Activated T-cell treated with anti-CD3 and anti-CD28 coated beads, Interleukin-2, amount 50 U/mL, for 1 hour (primary cell): Measurements from ENCODE around the gene GEMIN8.
A peak's percentile ranks its signal among the peaks of the same experiment; 100 is the strongest.

Source experiments
- DNase-seq: peaks from one replicate; pipeline ENCODE4 v3.0.0-alpha.2; 2020

The GEMIN8 gene, protein sequence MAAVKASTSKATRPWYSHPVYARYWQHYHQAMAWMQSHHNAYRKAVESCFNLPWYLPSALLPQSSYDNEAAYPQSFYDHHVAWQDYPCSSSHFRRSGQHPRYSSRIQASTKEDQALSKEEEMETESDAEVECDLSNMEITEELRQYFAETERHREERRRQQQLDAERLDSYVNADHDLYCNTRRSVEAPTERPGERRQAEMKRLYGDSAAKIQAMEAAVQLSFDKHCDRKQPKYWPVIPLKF

DNA sequence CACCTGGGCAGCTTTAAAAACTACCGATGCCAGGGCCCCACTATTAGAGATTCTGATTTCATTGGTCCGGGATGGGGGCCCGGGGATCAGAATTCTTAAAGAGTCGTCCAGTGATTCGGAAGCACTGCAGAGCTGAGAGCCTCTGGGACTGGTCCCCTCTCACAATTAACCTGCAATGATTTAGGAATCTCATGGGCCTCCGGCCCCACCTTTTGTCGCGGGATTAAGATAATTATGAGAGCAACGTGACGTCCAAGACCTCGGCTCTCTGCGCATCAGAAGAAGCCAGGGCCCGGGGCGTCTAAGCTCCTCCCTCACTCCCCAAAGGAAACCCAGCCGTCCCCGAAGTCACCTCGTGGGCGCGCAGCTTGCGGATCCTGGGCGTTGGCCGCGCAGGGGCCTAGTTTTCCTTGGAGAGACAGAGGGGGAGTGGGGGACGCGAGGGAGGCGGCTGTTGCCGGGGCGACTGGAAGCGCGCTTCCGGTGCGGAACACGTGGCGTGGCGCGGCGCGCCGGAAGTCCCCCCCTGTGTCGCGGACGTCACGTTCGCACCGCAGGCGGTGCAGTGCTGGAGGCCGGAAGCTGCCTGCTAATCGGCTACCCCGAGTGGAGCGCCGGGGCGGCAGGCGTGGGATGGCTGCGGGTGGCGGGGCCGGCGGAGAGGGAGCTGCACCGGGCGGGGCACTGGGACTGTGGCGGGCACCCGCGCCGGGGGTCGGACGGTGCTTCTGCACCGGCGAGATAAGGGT lies at the start of gene GEMIN8:
GEMIN8 (minus strand) TSS at position 468 of the 749 bp plus-strand sequence. CDS start 8,414 bp downstream, outside the sequence.
- peak; percentile 91 for DNase-seq

DNA sequence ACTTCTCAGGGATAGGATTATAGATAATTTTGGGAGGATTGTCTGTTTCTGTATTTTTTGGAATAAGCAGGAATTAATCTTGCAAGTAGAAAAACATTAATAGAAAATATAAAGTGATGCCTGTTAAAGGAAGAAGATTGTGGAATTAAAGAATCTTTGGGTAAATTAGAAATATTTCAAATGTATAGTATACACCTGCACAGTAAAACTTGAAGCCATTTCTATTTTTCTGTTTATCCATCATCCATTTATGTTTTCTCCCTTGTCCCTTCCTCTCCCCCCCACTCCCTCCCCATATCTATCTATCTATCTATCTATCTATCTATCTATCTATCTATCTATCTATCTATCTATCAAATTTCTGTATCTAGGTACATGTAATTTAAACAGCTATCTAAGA lies 46.9 kb upstream of the GEMIN8 start:
- no peak for DNase-seq

DNA sequence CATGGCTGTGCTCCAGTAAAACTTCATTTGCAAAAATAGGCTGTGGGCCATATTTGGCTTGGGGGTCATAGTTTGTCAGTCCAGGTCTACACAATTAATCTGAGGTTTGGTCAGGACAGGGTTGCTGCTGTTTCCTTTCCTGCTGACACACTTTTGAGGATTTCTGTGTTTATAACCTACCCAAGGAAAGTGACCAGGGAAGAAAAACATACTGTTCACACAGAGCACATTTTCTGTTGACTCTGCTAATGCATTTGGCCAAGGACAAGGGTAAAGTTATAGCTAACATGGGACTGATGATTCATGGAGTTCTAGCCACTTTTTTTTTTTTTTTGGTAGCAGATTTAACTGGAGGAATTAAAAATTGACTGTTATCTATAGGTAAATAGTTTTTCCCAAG lies 43.9 kb upstream of the GEMIN8 start:
- DNase-seq: no peak

DNA sequence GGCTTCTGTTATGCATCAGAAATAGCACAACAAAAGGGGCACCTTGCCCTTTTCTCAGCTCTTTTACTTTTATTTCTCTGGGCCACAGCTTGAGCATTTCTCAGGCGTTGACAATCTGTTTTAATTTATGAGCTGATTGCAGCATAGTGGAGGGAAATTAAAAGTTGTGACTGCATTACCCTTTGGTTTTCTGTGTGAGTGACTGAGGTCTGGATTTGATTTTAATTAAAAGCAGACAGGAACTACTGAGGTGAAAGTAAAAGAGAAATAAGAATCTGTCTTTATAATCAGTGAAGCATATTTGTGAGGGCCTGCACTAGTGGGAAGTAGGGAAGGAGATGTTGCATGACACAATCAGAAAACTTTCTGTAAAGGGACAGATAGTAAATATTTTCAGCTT lies 43.4 kb upstream of the GEMIN8 start:
- DNase-seq: no peak

DNA sequence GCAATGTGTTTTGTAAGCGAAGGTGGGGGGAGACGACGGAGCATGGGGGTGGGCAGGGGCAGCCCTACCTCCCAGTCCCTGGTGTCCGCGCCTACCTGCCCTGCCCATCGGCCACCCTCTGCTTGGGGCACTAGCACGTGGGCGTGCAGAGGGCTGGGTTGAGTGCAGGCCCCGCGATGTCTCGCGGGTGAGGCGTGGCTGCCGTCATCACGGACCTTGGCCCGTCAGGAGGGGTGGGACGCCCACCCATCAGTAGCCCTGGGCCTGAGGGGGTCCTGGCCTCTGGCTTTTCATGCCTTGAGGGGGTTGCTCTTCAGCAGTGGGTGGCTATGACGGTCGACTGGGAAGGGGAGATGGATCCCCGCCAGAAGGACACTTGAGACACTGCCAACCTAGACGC lies 36.1 kb upstream of the GEMIN8 start:
- DNase-seq: no peak

DNA sequence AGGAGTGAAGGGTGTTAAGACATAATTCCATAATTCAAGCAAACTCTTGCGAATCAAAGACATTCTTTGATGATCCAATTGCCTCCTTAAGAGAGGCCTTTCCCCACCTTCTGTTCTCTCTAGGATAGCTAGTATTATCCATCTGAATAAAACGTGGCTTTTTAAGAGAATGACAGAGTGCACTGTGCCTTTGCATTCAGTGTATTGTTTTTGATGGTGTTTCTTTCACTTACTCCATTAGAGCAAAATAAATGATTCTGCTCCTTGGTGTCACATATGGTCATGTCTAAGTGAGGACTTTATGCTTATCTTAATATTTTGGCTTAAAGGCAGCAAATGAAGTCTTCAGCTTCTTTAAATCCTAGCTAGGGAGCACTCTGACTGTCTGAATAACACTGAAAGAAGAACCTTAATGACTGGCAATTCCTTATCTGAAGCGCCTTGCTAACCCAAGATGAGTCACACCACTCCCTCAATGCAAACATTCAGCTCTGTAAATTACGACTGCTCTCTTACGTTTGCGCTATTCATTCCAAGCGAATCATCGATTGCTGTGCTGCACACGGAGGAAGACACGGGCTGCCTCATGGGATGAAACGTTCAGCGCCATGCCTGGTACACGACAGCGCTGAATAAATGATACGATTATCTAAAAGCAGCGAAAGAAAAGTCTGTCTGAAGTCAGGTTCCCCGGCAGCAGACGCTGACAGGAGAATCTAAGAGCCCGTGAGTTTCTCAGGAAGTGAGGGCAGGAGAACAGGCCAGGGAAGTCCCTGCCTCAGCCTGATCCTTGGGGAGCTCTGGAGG lies 35.1 kb upstream of the GEMIN8 start:
- no peak for DNase-seq

DNA sequence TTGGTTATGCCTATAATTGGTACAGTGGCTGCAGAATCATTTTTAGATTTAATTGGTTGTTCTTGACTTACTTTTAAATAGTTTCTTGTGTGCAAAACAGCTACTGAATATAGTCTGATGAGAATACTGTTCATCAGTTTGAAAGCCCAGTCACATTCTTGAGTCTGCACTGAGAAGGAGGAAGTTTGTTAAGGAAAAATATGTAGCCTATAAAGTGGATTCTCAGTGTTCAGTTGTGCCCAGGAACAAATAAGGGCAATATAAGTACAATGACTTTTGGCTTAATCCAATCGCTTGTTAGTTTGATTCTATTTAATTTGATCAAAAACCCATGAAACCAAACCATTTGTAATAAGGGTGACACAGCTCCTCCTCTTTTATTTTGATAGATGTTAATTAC lies 32.8 kb upstream of the GEMIN8 start:
- no peak for DNase-seq

DNA sequence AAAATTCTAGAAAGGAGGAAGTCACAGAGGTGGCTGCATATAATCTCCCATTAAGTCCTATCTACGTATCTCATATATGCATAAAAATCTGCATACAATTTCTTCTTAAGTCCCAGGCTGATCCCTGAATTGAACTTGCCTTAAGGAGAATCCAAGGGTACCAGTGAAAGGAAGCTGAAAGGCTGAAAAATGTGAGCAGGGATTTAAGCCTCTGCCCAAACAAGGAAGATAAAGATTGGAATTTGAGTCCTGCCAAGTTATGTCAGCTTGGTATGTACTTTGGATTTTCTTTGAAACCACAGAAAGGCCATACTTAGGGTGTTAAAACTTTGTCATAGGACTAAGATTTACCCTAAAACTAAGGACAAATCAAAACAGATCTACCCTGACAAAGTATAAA lies 26.5 kb upstream of the GEMIN8 start:
- no peak for DNase-seq

DNA sequence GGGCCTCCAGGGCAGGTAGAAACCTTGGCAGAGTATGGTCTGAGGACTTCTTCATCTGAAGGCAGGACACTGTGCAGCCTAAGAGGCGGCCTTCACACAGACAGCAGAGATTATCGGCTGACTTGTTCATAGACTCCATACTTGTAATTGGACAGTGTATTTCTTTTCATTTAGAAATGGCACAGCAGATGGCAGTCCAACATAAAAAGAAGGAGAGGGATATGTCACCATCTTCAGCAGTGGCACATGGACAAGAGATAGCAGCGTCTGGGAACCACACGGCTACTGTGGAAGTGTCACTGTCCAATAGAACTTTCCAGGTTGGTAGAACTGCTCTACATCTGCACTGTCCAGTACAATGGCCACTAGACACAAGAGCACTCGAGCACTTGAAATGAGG lies 21.7 kb upstream of the GEMIN8 start:
- DNase-seq: no peak

DNA sequence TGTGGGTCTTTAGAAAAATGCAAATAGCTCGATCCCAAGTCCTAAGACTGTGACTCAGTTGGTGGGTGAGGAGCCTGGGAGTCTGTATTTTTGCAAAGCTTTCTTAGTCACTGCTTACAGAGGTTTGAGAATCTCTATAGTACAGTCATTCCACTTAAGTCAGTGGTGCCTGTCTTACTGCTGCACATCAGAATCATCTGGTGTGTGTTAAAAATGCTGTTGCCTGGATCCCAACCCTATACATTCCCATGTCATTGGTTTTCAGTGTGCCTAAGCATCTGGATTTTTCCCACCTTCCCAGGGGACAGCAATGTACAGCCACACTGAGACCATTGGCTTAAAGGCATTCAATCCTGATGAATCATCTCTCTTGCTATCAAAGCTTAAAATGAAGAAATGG lies 21.0 kb upstream of the GEMIN8 start:
- no peak for DNase-seq

DNA sequence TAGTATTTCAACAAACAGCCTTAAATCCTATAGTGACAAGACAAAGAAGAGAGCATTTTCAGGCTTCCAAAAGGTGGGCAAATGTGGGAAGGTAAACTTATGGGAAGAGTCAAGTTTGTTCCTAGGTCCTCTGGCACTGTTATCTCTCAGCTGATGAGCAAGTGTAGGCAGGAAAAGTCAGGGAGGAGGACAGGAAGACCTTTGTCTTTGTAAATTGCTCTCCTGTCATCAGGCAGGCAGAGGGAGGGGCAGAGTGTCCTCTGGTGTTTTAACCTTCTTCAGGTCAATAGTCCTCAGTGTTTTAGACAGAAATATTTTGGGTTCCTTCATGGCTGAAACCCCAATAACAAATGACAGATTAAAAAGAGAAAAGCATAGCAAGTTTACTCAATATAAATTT lies 13.5 kb upstream of the GEMIN8 start:
- no peak for DNase-seq

DNA sequence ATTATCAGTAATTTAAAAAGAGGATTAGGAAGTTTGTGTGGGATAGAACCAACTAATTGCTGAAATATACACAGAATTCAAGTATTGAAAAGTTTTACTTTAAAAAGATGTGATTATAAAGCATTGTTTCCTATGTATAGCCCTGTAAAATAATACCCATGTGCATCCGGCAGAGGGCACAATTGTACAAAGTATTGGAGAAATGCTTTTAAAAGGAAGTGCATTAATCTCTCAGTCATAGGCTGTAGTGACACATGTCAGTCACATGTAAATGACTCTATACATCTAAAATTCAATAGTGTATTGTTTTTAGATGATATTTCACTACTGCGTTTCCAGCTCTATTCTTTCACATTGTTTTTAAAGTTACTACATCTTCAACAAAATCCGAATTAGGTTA lies 9.7 kb upstream of the GEMIN8 start:
- DNase-seq: peak; percentile 39

DNA sequence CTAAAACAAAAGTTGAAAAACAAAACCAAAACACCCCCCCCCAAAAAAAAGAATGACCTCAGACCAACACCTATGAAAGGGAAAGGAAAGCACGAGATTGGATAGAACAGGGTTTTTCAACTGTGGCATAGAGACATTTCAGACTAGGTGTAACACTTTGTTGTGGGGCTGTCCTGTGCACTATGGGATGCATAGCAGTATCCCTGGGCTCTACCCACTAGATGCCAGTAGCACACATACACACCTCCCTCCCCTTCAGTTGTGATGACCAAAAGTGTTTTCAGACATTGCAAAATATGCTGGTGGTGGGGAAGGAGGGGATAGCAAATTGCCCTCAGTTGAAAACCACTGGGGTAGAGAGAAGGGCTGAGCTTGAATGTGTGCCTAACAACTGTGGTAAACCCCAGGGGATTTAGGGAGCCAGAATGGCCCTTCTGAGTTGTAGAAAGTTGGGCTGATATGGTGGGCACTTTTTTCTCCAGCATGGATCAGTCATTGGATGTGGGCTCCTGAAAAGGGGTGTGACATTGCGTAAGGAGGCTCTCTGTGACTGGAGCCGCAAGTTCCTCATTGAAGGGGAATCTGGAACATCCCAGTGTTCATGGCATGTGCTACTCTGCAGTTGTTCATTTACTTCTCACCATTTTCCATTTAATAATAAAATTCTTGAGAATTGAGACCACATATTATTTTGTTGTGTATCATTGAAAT lies 8.8 kb upstream of the GEMIN8 start:
- DNase-seq: no peak

DNA sequence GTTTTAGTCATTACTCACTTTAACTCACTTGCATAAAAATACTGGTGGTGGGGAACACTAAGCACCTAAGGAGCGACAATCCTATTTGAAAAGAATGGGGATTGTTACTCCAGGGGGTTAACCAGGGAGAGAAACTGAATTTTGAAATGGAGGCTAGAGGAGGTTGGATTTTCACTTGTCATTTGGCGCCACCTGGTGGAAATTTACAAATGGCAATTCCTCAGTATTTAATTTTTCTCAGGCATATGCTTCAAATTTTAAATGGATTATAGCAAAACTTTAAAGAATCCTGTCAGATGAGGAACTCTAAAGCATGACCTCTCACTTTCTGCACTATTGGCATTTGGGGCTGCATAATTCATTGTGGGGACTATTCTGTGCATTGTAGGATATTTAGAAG lies 2.7 kb upstream of the GEMIN8 start:
- DNase-seq: peak; percentile 35

DNA sequence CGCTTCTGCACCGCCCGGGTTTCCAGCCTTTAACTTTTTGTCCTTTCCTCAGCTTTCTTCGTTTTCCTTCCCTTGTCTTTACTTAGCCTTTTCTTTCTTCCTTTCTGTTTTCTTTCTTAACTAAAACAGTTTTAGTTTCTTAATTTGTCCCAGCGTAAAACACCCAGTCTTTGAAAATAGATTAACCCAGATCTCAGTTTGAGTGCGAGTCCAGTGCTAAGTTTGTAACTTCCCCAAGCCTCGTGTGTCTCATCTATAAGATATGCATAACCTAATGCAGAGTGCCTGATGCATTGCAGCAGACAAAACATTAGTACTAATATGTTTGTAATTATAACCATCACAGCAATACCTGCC lies 460 bp upstream of the GEMIN8 start:
- no peak for DNase-seq

DNA sequence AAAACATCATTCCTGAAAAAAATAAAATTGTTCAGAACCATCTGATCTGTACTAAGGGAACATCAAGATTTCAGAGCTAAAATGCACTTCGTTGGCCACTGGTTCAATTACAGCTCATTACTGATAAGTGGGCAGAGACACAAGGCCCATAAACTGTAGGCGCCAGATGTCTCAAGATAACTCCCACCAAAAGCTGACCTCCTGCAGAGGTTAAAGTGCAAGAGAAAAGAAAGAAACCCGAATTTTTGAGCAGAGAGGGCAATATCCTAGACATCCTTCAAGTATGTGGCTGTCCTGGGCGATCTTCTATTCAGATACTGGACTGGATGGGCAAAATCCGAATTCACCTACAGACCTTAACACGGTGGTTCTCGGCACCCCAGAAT lies 660 bp downstream of the GEMIN8 start:
- DNase-seq: no peak

DNA sequence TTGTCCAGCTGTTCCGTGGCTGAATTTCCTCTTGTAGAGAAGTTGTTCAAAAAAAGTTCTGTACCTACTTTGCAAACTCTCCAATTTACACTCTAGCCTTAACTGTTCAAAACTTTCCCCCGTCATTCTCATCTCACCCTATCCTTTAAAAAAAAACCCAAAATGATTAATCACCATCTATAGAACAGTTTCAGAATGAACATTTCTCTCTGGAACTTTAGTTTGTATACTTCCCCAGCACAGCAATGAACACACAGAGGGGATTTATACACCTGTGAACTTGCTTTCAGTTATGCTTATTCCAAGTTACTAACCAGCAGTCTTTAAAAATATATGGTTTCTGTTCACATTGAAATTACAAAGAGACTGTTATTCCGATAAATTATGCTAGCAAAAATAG lies 1.2 kb downstream of the GEMIN8 start:
- no peak for DNase-seq

DNA sequence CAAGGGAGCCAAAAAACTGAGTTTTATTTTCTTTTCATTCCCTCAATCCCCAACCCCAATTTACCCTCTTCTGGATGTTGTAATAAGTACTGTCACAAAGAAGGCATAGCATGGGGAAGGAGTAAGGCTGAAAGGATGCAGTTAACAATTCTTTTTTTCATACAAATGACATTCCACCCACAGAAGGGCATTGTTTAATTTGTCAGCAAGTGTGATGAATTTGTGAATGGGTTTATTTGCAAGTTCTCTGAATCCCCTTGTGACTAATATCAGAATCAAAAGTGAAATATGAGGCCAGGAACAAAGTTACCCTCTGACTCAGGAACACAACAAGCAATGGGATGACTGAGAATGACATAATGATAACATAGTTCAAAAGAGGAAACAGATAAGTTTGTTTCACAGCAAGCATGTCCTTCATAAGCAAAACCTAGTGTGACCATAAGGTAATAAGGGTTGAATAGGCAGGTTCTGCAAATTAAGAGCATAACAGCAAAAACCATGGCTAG lies 2.1 kb downstream of the GEMIN8 start:
- no peak for DNase-seq

DNA sequence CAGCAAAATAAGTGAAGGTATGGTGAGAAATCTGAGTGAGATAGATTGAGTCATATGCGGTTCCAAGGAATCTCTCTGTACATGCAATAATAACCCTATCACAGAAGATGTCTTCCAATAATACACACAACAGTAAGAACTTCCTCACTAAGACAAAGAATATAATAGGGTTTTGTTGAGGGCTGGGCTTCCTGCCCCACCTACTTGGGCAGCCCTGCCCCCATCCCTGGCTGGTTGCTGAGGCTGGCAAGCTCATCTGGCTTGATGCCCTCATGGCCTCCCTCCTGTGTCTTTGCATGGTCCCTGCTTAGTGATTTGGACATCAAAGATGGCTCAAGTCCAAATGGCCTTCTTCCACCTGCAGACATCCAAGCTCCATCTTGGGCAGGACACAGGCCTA lies 2.7 kb downstream of the GEMIN8 start:
- DNase-seq: peak; percentile 21

DNA sequence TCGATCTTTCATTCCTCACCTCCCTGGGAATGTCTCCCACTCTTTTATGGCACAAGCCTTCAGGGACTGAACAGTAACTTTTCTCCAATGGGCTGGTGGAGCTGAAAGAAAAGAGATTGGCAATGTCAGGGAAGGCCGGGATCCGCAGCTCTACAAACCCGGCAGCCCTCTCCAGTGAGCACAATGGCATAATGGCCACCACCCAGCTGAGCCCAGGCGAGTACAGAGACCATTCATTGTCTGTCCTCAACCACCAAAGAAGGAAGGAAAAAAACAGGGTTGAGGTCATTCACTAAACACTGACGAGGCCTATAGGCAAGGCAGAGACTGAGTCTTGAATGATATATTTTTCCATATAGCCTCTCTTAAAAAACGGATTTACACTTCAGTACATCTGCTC lies 3.6 kb downstream of the GEMIN8 start:
- no peak for DNase-seq

DNA sequence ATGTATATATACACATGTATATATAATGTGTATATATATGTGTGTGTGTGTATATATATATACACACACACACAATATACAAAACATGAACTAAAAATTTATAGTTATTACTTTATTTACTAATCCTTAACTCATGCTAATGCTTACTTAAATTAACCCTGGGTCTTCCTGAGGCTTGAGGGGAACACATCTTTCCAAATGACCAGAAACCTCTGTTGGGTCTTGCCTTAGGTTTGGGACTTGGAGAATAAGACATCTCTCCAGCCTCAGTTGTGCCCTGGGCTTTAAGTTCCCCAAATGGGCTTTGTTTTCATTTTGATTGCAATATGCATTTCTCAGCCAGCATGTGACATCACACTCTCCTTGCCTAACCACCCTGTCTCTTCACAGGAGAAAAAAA lies 7.7 kb downstream of the GEMIN8 start:
- no peak for DNase-seq

DNA sequence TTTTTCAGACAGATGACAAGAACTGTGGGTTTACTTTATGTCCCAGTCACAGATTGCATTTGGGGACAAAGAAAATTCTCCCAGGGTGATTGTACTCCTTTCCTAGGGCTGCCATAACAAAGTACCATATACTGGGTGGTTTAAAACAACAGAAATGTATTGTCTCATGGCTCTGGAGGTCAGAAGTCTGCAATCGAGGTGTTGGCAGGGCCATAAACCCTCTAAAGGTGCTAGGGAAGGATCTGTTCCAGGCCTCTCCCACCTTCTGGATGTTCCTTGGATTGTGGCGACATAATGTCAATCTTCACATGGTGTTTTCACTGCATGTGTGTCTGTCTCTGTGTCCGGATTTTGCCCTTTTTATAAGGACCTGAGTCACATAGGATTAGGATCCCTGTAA lies 12.3 kb downstream of the GEMIN8 start:
- DNase-seq: no peak

DNA sequence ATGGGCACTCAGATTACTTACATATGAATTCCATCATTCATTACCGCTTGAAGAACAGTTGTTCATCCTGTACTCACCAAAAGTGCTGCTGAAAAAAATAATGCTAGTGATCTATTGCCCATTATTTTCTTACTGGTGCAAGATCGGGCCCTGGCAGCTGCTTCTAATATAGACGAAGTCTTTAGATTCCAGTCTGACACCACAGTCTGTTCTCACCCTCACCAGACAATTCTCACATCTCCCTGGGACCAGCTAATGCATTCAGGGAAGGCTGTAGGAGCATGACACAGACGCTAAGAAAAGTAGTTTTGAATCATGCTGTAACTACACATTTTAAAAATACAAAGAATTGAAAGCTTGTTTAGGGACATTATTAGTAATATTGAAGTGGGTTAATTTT lies 13.8 kb downstream of the GEMIN8 start:
- DNase-seq: no peak
